Fibroblast of lung (primary cell): Measurements from ENCODE around the gene MGLL.

Source experiments
- EZH2 ChIP-seq: IDR thresholded peaks from 2 replicates; pipeline ENCODE4 v1.5.1; 2012; ENCODE audit warnings: low read length, control low read depth, mild to moderate bottlenecking; ENCODE audit errors: missing control alignments
- TF ChIP-seq, protein P1 (sequence below), 2 donors: IDR thresholded peaks in 1 of 2; conservative IDR thresholded peaks in 1 of 2; 1 replicate in 1 of 2; 2 replicates in 1 of 2; pipeline ENCODE4 v1.5.1; 2011 to 2012; ENCODE audit warnings: low read length in 2 of 2, control low read depth in 1 of 2, inconsistent platforms in 1 of 2, low read depth in 1 of 2, mild to moderate bottlenecking in 1 of 2

DNA sequence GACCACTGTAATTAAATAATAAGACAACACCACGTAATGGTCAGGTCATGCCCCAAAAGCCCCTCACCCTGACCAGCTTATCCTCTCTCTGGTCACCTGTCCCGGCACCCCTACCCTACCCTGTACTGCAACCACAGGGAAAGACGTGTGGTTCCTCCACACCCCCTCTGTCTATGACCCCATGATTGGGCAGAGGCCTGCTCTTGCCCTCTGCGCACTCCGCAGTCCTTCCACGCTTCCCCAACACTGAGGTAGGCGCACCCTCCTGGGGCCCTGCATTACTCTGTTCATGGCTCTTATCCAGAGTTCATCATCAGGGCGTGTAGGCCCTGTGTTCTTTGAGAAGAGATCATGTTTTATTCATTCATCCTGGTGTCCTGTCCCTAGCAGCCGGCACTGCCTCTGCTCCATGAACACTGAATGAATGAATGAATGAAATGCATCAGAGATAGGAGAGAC lies 33.8 kb downstream of the MGLL start:
- no peak for TF ChIP-seq EZH2
- TF ChIP-seq, protein P1, sequence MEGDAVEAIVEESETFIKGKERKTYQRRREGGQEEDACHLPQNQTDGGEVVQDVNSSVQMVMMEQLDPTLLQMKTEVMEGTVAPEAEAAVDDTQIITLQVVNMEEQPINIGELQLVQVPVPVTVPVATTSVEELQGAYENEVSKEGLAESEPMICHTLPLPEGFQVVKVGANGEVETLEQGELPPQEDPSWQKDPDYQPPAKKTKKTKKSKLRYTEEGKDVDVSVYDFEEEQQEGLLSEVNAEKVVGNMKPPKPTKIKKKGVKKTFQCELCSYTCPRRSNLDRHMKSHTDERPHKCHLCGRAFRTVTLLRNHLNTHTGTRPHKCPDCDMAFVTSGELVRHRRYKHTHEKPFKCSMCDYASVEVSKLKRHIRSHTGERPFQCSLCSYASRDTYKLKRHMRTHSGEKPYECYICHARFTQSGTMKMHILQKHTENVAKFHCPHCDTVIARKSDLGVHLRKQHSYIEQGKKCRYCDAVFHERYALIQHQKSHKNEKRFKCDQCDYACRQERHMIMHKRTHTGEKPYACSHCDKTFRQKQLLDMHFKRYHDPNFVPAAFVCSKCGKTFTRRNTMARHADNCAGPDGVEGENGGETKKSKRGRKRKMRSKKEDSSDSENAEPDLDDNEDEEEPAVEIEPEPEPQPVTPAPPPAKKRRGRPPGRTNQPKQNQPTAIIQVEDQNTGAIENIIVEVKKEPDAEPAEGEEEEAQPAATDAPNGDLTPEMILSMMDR (conservative IDR thresholded peaks at IDR 0.05 in 1 of 2, IDR thresholded peaks at IDR 0.05 in 1 of 2; ENCODE audit: low read depth in 1 of 2, low read length in 2 of 2) = no peak
